HG03342 (cell line): Measurements from ENCODE around the gene SACM1L.
"Not testable (repeated sequence)": the region's sequence is repeated elsewhere in the genome, so short reads cannot be mapped to it uniquely, and the experiment has no call there.

Experiments used
- ATAC-seq: cut with Tn5 transposase; IDR thresholded peaks from one replicate; pipeline ENCODE4 v1.9.1; 2021; ENCODE audit warnings: mild to moderate bottlenecking, moderate library complexity; ENCODE audit not compliant: unreplicated experiment

Gene SACM1L

GRCh38 chr3:45741247-45741646, 52.1 kb downstream of the SACM1L start:
- no peak for ATAC-seq

GRCh38 chr3:45741742-45742460, 52.7 kb downstream of the SACM1L start:
- ATAC-seq = no peak

GRCh38 chr3:45742461-45743089, 53.4 kb downstream of the SACM1L start:
- ATAC-seq = no peak

GRCh38 chr3:45746165-45746776, 57.1 kb downstream of the SACM1L start:
- ATAC-seq = no peak

- no peak for ATAC-seq
Observed at GRCh38 chr3:45746777-45747622, 57.8 kb downstream of the SACM1L start.

GRCh38 chr3:45748068-45748467, 58.9 kb downstream of the SACM1L start:
- ATAC-seq = no peak

GRCh38 chr3:45749036-45749600, 59.9 kb downstream of the SACM1L start:
- ATAC-seq = not testable (repeated sequence)

- ATAC-seq = no peak
Observed at GRCh38 chr3:45749880-45750279, 60.7 kb downstream of the SACM1L start.

- ATAC-seq = no peak
Observed at GRCh38 chr3:45751537-45752242, 62.5 kb downstream of the SACM1L start.

GRCh38 chr3:45753095-45753494, 63.9 kb downstream of the SACM1L start:
- ATAC-seq = no peak

GRCh38 chr3:45754461-45754860, 65.3 kb downstream of the SACM1L start:
- ATAC-seq = no peak

GRCh38 chr3:45756055-45756454, 66.9 kb downstream of the SACM1L start:
- no peak for ATAC-seq

GRCh38 chr3:45757141-45757540, 67.9 kb downstream of the SACM1L start:
- ATAC-seq = not testable (repeated sequence)

- ATAC-seq = no peak
Observed at GRCh38 chr3:45758871-45759270, 69.7 kb downstream of the SACM1L start.

- ATAC-seq = no peak
Observed at GRCh38 chr3:45759851-45760250, 70.7 kb downstream of the SACM1L start.

GRCh38 chr3:45760878-45761711, 71.9 kb downstream of the SACM1L start:
- ATAC-seq = no peak

GRCh38 chr3:45761831-45762230, 72.6 kb downstream of the SACM1L start:
- no peak for ATAC-seq

GRCh38 chr3:45762647-45763302, 73.6 kb downstream of the SACM1L start:
- ATAC-seq = no peak

- no peak for ATAC-seq
Observed at GRCh38 chr3:45763303-45763675, 74.1 kb downstream of the SACM1L start.
